ENCODE data around the gene DHODH. TPM values are rescaled to one million over a fixed set of nuclear protein-coding genes. Genes with fewer than 3 reads are reported as not detected.

DHODH gene
- total and polyA plus RNA-seq, 2 of the 8 experiments (the other 6 are each of a cell fraction or from before 2014, with no cell fraction given), result 9.1 to 19.4 TPM

DNA sequence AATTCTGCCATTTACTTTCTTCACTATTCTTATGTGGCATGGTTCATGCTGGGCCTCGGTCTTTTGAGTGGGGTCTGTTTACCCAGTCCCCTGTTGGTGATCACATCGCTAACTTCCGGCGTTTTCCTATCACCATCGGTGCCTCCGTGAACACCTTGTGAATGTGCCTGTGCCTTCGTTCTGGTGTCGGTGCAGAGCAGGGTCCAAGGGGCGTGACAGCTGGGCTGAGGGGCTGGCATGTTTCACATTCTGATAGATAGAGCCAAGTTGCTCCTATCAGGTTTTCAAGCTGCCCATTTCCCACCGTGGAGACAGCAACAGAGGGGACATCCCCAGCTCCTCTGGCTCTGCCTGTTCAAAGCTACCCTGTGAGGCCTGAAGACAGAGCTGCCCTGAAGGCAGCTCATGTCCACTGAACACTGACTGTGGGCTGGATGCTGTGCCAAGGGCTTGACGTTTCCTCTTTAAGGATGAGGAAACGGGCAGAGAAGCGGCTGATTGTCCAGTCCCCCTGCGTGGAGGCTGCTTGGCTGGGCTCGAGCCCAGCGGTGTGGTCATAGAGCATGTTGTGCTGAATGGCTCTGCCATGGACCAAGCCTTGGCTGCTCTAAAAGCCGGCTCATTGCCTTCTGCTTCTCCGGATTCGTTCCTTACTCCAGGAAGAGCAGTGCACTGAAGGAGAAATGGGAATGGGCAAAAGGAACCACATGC lies 17.0 kb downstream of the DHODH start:
- H2BK120ac ChIP-seq (replicated peaks; ENCODE audit: low read depth, low read length), result no peak overlapping the region
- CTCF ChIA-PET (ENCODE audit: partially characterized antibody), result interaction anchor here (1.0 to 1.7 kb wide), 2 partner anchors 9 to 99 kb away, joined by 3 to 5 read pairs; no protein-coding TSS in a partner anchor
- H3K79me1 ChIP-seq (ENCODE audit: low read depth, low read length), result no peaks in the 10 kb centered on the region
- no peak overlapping the region for H3K23ac ChIP-seq (ENCODE audit: insufficient read length)
- H3K4me2 ChIP-seq (ENCODE audit: insufficient read depth in 1 of 2, low read depth in 2 of 2, low read length in 2 of 2), result no peak overlapping the region
- POLR2A ChIA-PET (ENCODE audit: partially characterized antibody), result interaction anchor here (2.2 kb wide), 1 partner anchor 11 kb away, joined by 5 read pairs; no protein-coding TSS in a partner anchor
- no peak overlapping the region for H2AK5ac ChIP-seq (ENCODE audit: low read depth, low read length)
- no peak overlapping the region for H2BK15ac ChIP-seq (ENCODE audit: low read length)
- DNase-seq (ENCODE audit: low read depth in 1 of 2, low spot score in 2 of 2) (no peak), FAIRE-seq (no peak)
- no peak overlapping the region for H4K91ac ChIP-seq (replicated peaks; ENCODE audit: insufficient read length, low read length)
- H3K18ac ChIP-seq (ENCODE audit: extremely low read depth, low read length), result no peak overlapping the region
- peak overlapping the region; percentile 34; the same call in 1 of the 2 replicates for H3K27ac ChIP-seq (ENCODE audit: low read depth, low read length)
- no peak overlapping the region for H2BK20ac ChIP-seq (ENCODE audit: low read length)
- no peaks in the 10 kb centered on the region for H3K9me3 ChIP-seq (ENCODE audit: insufficient read depth in 2 of 2, low read depth in 1 of 2, low read length in 1 of 2)
- H4K20me1 ChIP-seq (replicated peaks in 1 of 2; ENCODE audit: control insufficient read depth in 1 of 2, insufficient read depth in 2 of 2, low read length in 2 of 2), result peaks cover 0 to 3% of the 10 kb centered on the region in 2 experiments
- no peak overlapping the region for H3K14ac ChIP-seq (ENCODE audit: insufficient read length)
- no peak overlapping the region for H2BK5ac ChIP-seq (ENCODE audit: low read depth, low read length)
- H3K56ac ChIP-seq (replicated peaks; ENCODE audit: insufficient read length, low read depth, low read length), result no peak overlapping the region
- H3K27me3 ChIP-seq (replicated peaks in 1 of 4; ENCODE audit: control insufficient read depth in 3 of 4, extremely low read depth in 1 of 4, insufficient read depth in 3 of 4, low read length in 3 of 4), result no peaks in the 10 kb centered on the region
- H4K8ac ChIP-seq (ENCODE audit: extremely low read depth, insufficient read depth, low read length), result no peak overlapping the region
- no peak overlapping the region for H3K4me3 ChIP-seq (ENCODE audit: extremely low read depth in 1 of 4, insufficient read depth in 2 of 4, low read depth in 3 of 4, low read length in 4 of 4)
- H3K23me2 ChIP-seq (ENCODE audit: low read depth, low read length), result no peaks in the 10 kb centered on the region
- no peaks in the 10 kb centered on the region for H3K79me2 ChIP-seq (ENCODE audit: control insufficient read depth in 1 of 2, insufficient read depth in 2 of 2, low read length in 2 of 2)
- no peak overlapping the region for H4K5ac ChIP-seq (ENCODE audit: insufficient read length, low read depth, low read length)
- peaks cover 7 to 26% (median 17%) of the 10 kb centered on the region in 4 experiments; a peak in 7 of 8 replicates for H3K36me3 ChIP-seq (ENCODE audit: control insufficient read depth in 2 of 4, insufficient read depth in 4 of 4, low read length in 3 of 4)
- H3K4ac ChIP-seq (replicated peaks; ENCODE audit: insufficient read length, low read depth, low read length), result no peak overlapping the region
- H2AFZ ChIP-seq (ENCODE audit: low read length), result no peak overlapping the region
- H3K4me1 ChIP-seq (replicated peaks in 1 of 4; ENCODE audit: control insufficient read depth in 3 of 4, insufficient read depth in 4 of 4, low read length in 3 of 4), result no peaks in the 10 kb centered on the region
- H2BK12ac ChIP-seq (ENCODE audit: low read depth, low read length), result no peak overlapping the region
- H3K9ac ChIP-seq (replicated peaks in 1 of 4; ENCODE audit: extremely low read depth in 1 of 4, low read depth in 3 of 4, low read length in 3 of 4), result no peak overlapping the region
- TF ChIP-seq TAF1 (IDR thresholded peaks at IDR 0.05; ENCODE audit: low read depth, low read length) (no peak), BCL11A (IDR thresholded peaks at IDR 0.05; ENCODE audit: low read depth in 2 of 2, low read length in 2 of 2) (no peak), KDM4A (IDR thresholded peaks at IDR 0.05; ENCODE audit: low read depth, low read length, severe bottlenecking) (no peak)
- 94% methylated on average over 19 of the region's 19 CpGs; no CpG with 5 or more reads in 1 of the 2 experiments for WGBS, 2 experiments (ENCODE audit: extremely low coverage in 1 of 2, insufficient coverage in 1 of 2, insufficient read length in 1 of 2, insufficient replicate concordance in 2 of 2, low coverage in 1 of 2, low lambda C conversion rate in 2 of 2, missing lambda C conversion rate in 1 of 2)
